Smooth muscle cell (in vitro differentiated cells): ENCODE data around the gene GALNT16. TPM values are rescaled to one million over a fixed set of nuclear protein-coding genes. Genes with fewer than 3 reads are reported as not detected.

Source experiments
- DNase-seq: peaks from one replicate; lab custom pipeline; 2025; ENCODE audit not compliant: unreplicated experiment; lab: John Stamatoyannopoulos, UW
- H2AFZ ChIP-seq: fragments of 200-600 bp; sonication (generic); 2 replicates; pipeline ENCODE4 v1.6.0; 2016; ENCODE audit warnings: antibody characterized with exemption, low read depth, mild to moderate bottlenecking
- H3F3A ChIP-seq: fragments of 200-600 bp; sonication (generic); 2 replicates; pipeline ENCODE4 v1.6.0; 2017; ENCODE audit warnings: antibody characterized with exemption, low read depth
- H3K27ac ChIP-seq: fragments of 200-600 bp; sonication (generic); 2 replicates; pipeline ENCODE4 v1.5.1; 2016; ENCODE audit warnings: low read depth, mild to moderate bottlenecking
- H3K27me3 ChIP-seq: fragments of 200-600 bp; sonication (generic); 2 replicates; pipeline ENCODE4 v1.6.1; 2016; ENCODE audit warnings: low read depth, mild to moderate bottlenecking
- H3K36me3 ChIP-seq: fragments of 200-600 bp; sonication (generic); 2 replicates; pipeline ENCODE4 v1.5.1; 2016; ENCODE audit warnings: low read depth
- H3K4me1 ChIP-seq: fragments of 200-600 bp; sonication (generic); 2 replicates; pipeline ENCODE4 v1.5.1; 2016; ENCODE audit warnings: low read depth
- H3K4me2 ChIP-seq: fragments of 200-600 bp; sonication (generic); 2 replicates; pipeline ENCODE4 v1.6.0; 2016; ENCODE audit warnings: mild to moderate bottlenecking
- H3K4me3 ChIP-seq: fragments of 200-600 bp; sonication (generic); 2 replicates; pipeline ENCODE4 v1.5.1; 2016; ENCODE audit warnings: mild to moderate bottlenecking
- H3K79me2 ChIP-seq: fragments of 200-600 bp; sonication (generic); 2 replicates; pipeline ENCODE4 v1.6.0; 2016; ENCODE audit warnings: low read depth, mild to moderate bottlenecking
- H3K9ac ChIP-seq: fragments of 200-600 bp; sonication (generic); 2 replicates; pipeline ENCODE4 v1.6.0; 2016; ENCODE audit warnings: low read depth
- H3K9me3 ChIP-seq: fragments of 200-600 bp; sonication (generic); replicated peaks from 2 replicates; pipeline ENCODE4 v1.5.1; 2016; ENCODE audit warnings: low read depth
- H4K20me1 ChIP-seq: fragments of 200-600 bp; sonication (generic); 2 replicates; pipeline ENCODE4 v1.6.0; 2016; ENCODE audit warnings: low read depth
- CTCF ChIP-seq: fragments of 200-600 bp; sonication (generic); IDR thresholded peaks from 2 replicates; pipeline ENCODE4 v1.5.1; 2017; ENCODE audit warnings: borderline replicate concordance, mild to moderate bottlenecking, antibody characterized with exemption; ENCODE audit not compliant: insufficient read depth, poor library complexity, severe bottlenecking
- WGBS: methylation state at CpG from one replicate; pipeline ENCODE4 v1.1.7; 2016; ENCODE audit warnings: low lambda C conversion rate; 5-methylcytosine and 5-hydroxymethylcytosine counted together
- polyA plus RNA-seq: library from polyadenylated mRNA; unstranded; fragments of >200 nt; fragmentation: Nextera tagmentation; extraction: Ambion mirVana; gene quantifications from 2 replicates; pipeline ENCODE4 v1.2.1, GENCODE V29; 2016
- total RNA-seq: library from RNA; depleted of rRNA; stranded (reverse); fragments of >200 nt; gene quantifications from 2 replicates; pipeline ENCODE4 v1.2.3, GENCODE V29; 2014

Gene GALNT16
- total and polyA plus RNA-seq, 2 experiments from 2014 or later: 0.54 to 4.7 TPM

- no peak for TF ChIP-seq CTCF
- Histone ChIP-seq H3F3A (no peaks in the 10 kb centered on the region), H3K36me3 (no peaks in the 10 kb centered on the region), H3K4me3 (no peak overlapping the region), H4K20me1 (no peaks in the 10 kb centered on the region), H3K9me3 (no peaks in the 10 kb centered on the region), H2AFZ (no peak overlapping the region), H3K79me2 (no peaks in the 10 kb centered on the region), H3K4me1 (no peaks in the 10 kb centered on the region), H3K27ac (no peak overlapping the region), H3K27me3 (no peaks in the 10 kb centered on the region), H3K4me2 (no peak overlapping the region), H3K9ac (no peak overlapping the region)
- no peak for DNase-seq
- 86% methylated on average over 10 of the region's 10 CpGs for WGBS
Observed at GRCh38 chr14:69281450-69282169, 21.7 kb downstream of the GALNT16 start.

DNA sequence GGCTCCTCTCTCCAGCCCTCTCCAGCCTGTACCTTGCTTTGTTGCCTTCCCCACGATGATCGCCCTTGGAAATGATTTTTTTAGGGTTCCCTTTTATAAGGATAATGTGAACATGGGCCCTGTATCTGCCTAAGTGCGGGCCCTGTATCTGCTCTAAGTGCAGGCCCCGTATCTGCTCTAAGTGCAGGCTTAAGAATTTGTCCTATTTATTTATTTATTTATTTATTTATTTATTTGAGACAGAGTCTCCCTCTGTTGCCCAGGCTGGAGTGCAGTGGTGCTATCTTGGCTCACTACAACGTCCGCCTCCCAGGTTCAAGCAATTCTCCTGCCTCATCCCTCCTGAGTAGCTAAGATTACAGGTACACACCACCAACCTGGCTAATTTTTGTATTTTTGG lies 22.5 kb downstream of the GALNT16 start:
- DNase-seq: no peak
- H3K4me1 ChIP-seq: no peaks in the 10 kb centered on the region
- no peaks in the 10 kb centered on the region for H3K27me3 ChIP-seq
- no peak overlapping the region for H3K4me2 ChIP-seq
- no peaks in the 10 kb centered on the region for H3F3A ChIP-seq
- no peak overlapping the region for H3K27ac ChIP-seq
- H3K4me3 ChIP-seq: no peak overlapping the region
- no peak overlapping the region for H3K9ac ChIP-seq
- TF ChIP-seq CTCF: no peak
- H3K9me3 ChIP-seq: no peaks in the 10 kb centered on the region
- 94% methylated on average over 6 of the region's 6 CpGs for WGBS
- no peaks in the 10 kb centered on the region for H3K36me3 ChIP-seq
- H2AFZ ChIP-seq: no peak overlapping the region
- H4K20me1 ChIP-seq: no peaks in the 10 kb centered on the region
- H3K79me2 ChIP-seq: no peaks in the 10 kb centered on the region

DNA sequence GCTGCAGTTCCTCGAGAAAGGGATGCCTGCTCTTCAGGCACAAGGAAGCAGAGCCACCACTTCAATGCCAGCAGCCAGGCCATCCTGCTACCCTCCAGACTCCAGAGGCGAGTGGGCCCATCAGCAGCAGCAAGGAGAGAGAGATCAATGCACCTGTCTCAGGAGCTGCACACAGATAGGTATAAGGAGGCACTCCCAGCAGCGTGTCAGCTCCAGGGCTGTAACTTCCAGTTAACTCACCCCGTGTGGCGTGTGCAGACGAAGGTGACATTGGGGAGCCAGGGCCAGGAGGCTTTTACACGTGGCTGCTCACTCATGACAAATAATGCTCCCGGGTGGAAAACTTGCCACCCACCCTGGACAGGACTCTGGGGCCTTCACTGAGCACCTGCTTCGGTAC lies 24.2 kb downstream of the GALNT16 start:
- H3K4me2 ChIP-seq: no peak overlapping the region
- no peaks in the 10 kb centered on the region for H3K79me2 ChIP-seq
- H3K4me3 ChIP-seq: no peak overlapping the region
- no peak for DNase-seq
- no peak for TF ChIP-seq CTCF
- H2AFZ ChIP-seq: no peak overlapping the region
- 81% methylated on average over 9 of the region's 9 CpGs for WGBS
- no peak overlapping the region for H3K27ac ChIP-seq
- H4K20me1 ChIP-seq: no peaks in the 10 kb centered on the region
- no peaks in the 10 kb centered on the region for H3F3A ChIP-seq
- no peaks in the 10 kb centered on the region for H3K9me3 ChIP-seq
- no peaks in the 10 kb centered on the region for H3K36me3 ChIP-seq
- no peak overlapping the region for H3K9ac ChIP-seq
- H3K4me1 ChIP-seq: no peaks in the 10 kb centered on the region
- no peaks in the 10 kb centered on the region for H3K27me3 ChIP-seq
